Ovary (tissue), 9 donors: Measurements from ENCODE around the gene ZMYND19. TPM values are rescaled to one million over a fixed set of nuclear protein-coding genes. Genes with fewer than 3 reads are reported as not detected.
"Not testable (repeated sequence)": the region's sequence is repeated elsewhere in the genome, so short reads cannot be mapped to it uniquely, and the experiment has no call there.

ENCODE experiments used
- DNase-seq, 5 donors: peaks; one replicate each; pipeline ENCODE4 v3.0.0-alpha.2; 2019 to 2020
- H3K27ac ChIP-seq, 2 donors: fragments of 200-600 bp; one replicate each; pipeline versions ENCODE4 v1.5.1 to v1.8.0; 2019 to 2022
- H3K27me3 ChIP-seq: fragments of 200-600 bp; one replicate; pipeline ENCODE4 v1.8.0; 2022
- H3K36me3 ChIP-seq: fragments of 200-600 bp; sonication (generic); one replicate; pipeline ENCODE4 v1.5.1; 2019
- H3K4me1 ChIP-seq: one replicate; pipeline ENCODE4 v1.8.1; 2013; ENCODE audit warnings: mild to moderate bottlenecking, moderate library complexity; ENCODE audit not compliant: insufficient read depth
- H3K4me3 ChIP-seq: fragments of 200-600 bp; sonication (generic); one replicate; pipeline ENCODE4 v1.5.1; 2017
- H3K9me3 ChIP-seq, 2 donors: fragments of 200-600 bp in 1 of 2; sonication (generic) in 1 of 2; one replicate each; pipeline versions ENCODE4 v1.5.1 to v1.8.1; 2013 to 2019; ENCODE audit warnings: mild to moderate bottlenecking in 1 of 2, moderate library complexity in 1 of 2
- EP300 ChIP-seq: sonication (generic); formaldehyde crosslinking; IDR thresholded peaks from one replicate; pipeline ENCODE4 v1.6.1; 2017; ENCODE audit warnings: antibody characterized with exemption
- POLR2A ChIP-seq: fragments of 450-650 bp; IDR thresholded peaks from one replicate; pipeline ENCODE4 v1.6.1; 2017; ENCODE audit warnings: antibody characterized with exemption, mild to moderate bottlenecking, moderate library complexity
- WGBS, 3 donors: extraction: QIAGEN DNeasy Blood & Tissue Kit in 1 of 3; methylation state at CpG; one replicate each; pipeline versions ENCODE4 v1.1.5 to v1.1.7; 2013 to 2017; 5-methylcytosine and 5-hydroxymethylcytosine counted together
- intact Hi-C, 4 donors: fragments of 100-400 bp; cut with DNase I; formaldehyde crosslinking; loops; one replicate each; pipeline versions ENCODE4 v1.11.0 to v1.15.1; 2022 to 2023
- polyA plus RNA-seq, 2 donors: library from polyadenylated mRNA; stranded (reverse); fragments of 200-250 nt in 1 of 2; fragments of 350-450 nt in 1 of 2; fragmentation: Illumina TruSeq in 1 of 2; extraction: RNeasy Lipid Tissue Mini Kit (QIAGEN cat#74804) in 1 of 2; gene quantifications; one replicate each; pipeline ENCODE4 v1.2.3, GENCODE V29; 2013 to 2014
- total RNA-seq, 7 donors: library from RNA; depleted of rRNA in 2 of 7; stranded (reverse); fragments of >200 nt in 2 of 7; fragmentation: NEBNext Ultra II Directional in 3 of 7; extraction: Animal tissue kit (Norgen Biotek cat#: 25700) in 3 of 7; gene quantifications; one replicate each; pipeline versions ENCODE4 v1.1.0 to v1.2.4, GENCODE V29; 2016 to 2023
- TF ChIP-seq, protein P1 (sequence below), 3 donors: fragments of 450-650 bp in 2 of 3; fragments of 200-600 bp in 1 of 3; IDR thresholded peaks; one replicate each; pipeline versions ENCODE4 v1.5.1 to v1.8.0; 2016 to 2022; ENCODE audit warnings: antibody characterized with exemption in 3 of 3, mild to moderate bottlenecking in 1 of 3
- donor health status: DM: no; HTN: no; CAD: no; lungs with moderate emphysema.
- donor health status: DM: no; HTN: no; CAD: no.
- donor health status: Bipolar disorder and iron deficiency.
- donor health status: DM: yes; HTN: yes; CAD: no.
- donor health status: DM: no; HTN: no; CAD: no.
- donor health status: DM: yes; HTN: yes; CAD: no.

ZMYND19 gene
- total and polyA plus RNA-seq, 9 donors, result 5.1 to 22.9 (median 14.7) TPM

DNA sequence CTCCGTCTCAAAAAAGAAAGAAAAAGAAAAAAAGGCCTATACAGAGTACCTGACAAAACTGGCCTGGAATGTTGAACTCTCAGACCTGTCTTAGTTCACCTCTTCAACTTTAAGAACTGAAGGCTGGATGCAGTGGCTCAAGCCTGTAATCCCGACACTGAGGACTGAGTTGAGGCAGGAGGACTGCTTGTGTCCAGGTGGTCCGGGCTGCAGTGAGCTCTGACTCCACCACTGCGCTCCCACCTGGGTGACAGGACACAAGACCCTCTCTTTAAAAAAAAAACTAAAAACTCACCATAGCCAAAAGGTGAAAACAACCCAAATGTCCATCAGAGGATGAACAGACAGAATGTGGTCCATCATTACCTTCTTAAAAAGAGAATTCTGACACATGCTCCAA lies 32.2 kb downstream of the ZMYND19 start:
- Histone ChIP-seq H3K27me3 (no peaks in the 10 kb centered on the region), H3K9me3 (no peaks in the 10 kb centered on the region), H3K4me3 (no peak overlapping the region), H3K27ac (no peak overlapping the region), H3K4me1 (no peaks in the 10 kb centered on the region), H3K36me3 (no peaks in the 10 kb centered on the region)
- TF ChIP-seq, protein P1, sequence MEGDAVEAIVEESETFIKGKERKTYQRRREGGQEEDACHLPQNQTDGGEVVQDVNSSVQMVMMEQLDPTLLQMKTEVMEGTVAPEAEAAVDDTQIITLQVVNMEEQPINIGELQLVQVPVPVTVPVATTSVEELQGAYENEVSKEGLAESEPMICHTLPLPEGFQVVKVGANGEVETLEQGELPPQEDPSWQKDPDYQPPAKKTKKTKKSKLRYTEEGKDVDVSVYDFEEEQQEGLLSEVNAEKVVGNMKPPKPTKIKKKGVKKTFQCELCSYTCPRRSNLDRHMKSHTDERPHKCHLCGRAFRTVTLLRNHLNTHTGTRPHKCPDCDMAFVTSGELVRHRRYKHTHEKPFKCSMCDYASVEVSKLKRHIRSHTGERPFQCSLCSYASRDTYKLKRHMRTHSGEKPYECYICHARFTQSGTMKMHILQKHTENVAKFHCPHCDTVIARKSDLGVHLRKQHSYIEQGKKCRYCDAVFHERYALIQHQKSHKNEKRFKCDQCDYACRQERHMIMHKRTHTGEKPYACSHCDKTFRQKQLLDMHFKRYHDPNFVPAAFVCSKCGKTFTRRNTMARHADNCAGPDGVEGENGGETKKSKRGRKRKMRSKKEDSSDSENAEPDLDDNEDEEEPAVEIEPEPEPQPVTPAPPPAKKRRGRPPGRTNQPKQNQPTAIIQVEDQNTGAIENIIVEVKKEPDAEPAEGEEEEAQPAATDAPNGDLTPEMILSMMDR (IDR thresholded peaks at IDR 0.05), result no peak
- TF ChIP-seq POLR2A (no peak), EP300 (no peak)
- intact Hi-C loops, result no loop called here
- WGBS, 3 donors, result 96 to 98% (median 97%) methylated on average over 4 of the region's 4 CpGs
- no peak for DNase-seq

DNA sequence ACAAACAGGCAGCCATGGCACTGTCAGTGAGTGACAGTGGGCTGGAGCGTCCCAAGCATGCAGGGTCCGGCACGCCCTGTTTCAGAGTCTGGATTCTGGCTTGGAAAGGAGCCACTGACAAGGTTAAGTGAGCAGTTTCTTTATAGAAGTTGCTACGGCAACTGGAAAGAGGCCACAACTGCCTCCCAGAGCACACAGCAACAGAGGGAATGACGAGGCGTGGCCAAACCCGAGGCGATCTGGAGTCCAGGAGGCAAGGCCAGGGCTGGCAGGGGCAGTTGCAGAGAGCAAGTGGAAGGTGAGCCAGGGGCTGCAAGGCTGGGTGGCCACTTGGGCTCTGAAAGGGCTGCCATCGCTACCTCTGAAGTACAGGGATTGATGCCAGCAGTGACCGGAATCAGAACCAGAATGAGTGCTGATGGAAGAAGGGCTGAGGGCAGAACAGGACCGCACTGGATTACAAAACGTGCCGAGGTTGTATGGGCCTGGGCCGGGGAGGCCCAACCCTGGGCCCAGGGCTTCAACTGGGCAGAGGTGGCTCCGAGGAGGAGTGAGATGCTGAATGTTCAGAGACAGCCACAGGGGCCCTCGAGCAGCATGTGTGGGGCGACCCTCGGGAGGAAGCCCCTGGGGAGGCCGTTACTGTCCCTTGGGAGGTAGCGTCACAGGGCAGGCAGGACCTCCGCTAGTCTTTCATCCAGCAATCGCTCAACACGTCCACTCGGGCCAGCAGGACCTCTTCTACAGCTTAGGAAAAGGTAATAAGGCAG lies 34.1 kb downstream of the ZMYND19 start:
- 72 to 78% (median 75%) methylated on average over 24 of the region's 24 CpGs for WGBS, 3 donors
- TF ChIP-seq, protein P1 (IDR thresholded peaks at IDR 0.05), result no peak
- TF ChIP-seq EP300, result no peak
- no peak for TF ChIP-seq POLR2A
- DNase-seq, result no peak
- Histone ChIP-seq H3K36me3 (no peaks in the 10 kb centered on the region), H3K27ac (no peak overlapping the region), H3K27me3 (no peaks in the 10 kb centered on the region), H3K9me3 (no peaks in the 10 kb centered on the region), H3K4me3 (no peak overlapping the region), H3K4me1 (peaks cover 2% of the 10 kb centered on the region)
- intact Hi-C loops, result no loop called here

DNA sequence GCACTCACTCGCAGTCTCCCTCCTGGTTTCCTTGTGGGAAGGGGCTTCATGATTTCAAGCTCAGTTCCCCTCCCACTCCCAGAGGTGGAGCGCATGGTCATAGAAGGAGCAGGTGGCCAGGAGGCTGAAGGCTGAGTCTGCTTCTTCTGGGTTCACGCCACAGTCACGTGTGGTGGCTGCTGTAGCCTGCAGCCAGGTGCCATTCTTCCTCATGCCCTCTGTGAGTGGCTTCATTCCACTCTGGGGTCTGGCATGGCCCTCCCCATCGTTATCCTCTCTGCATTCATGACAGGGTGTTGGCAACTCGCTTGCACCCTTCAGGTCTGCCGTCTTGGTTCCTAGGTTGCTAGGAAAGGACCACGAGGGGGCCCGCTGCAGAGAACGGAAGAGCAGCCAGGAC lies 35.1 kb downstream of the ZMYND19 start:
- TF ChIP-seq POLR2A, result no peak
- TF ChIP-seq EP300, result no peak
- TF ChIP-seq, protein P1 (IDR thresholded peaks at IDR 0.05), result no peak
- H3K4me1 ChIP-seq, result peaks cover 2% of the 10 kb centered on the region
- intact Hi-C loops, result no loop called here
- no peaks in the 10 kb centered on the region for H3K9me3 ChIP-seq
- WGBS, 3 donors, result 84 to 91% (median 90%) methylated on average over 10 of the region's 10 CpGs
- no peaks in the 10 kb centered on the region for H3K36me3 ChIP-seq
- no peak overlapping the region for H3K4me3 ChIP-seq
- H3K27me3 ChIP-seq, result no peaks in the 10 kb centered on the region
- H3K27ac ChIP-seq, result no peak overlapping the region
- no peak for DNase-seq

DNA sequence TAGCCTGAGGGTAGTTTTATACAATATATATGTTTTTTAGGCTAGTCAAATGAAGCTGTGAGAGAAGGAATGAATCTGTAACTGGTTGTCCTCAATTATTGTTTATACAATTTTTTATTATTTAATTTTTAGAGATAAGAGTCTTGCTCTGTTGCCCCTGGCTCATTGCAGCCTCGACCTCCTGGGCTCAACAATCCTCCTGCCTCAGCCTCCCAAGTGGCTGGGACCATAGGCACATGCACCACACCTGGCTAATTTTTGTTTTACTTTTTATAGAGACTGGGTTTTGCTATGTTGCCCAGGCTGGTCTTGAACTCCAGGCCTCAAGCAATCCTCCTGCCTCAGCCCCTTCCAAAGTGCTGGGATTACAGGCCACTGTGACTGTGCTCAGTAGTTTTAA lies 36.0 kb downstream of the ZMYND19 start:
- H3K27me3 ChIP-seq, result no peaks in the 10 kb centered on the region
- intact Hi-C loops, result no loop called here
- TF ChIP-seq EP300 (no peak), POLR2A (no peak)
- TF ChIP-seq, protein P1 (IDR thresholded peaks at IDR 0.05), result no peak

DNA sequence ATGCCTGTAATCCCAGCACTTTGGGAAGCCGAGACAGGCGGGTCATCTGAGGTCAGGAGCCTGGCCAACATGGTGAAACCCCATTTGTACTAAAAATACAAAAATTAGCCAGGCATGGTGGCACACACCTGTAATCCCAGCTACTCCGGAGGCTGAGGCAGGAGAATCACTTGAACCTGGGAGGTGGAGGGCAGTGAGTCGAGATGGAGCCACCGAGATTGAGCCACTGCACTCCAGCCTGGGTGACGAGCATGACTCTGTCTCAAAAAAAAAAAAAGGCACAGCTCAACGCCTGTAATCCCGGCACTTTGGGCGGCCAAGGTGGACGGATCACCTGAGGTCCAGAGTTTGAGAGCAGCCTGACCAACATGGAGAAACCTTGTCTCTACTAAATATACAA lies 36.7 kb downstream of the ZMYND19 start:
- H3K9me3 ChIP-seq, intact Hi-C loops, H3K27me3 ChIP-seq, H3K4me1 ChIP-seq, H3K36me3 ChIP-seq, H3K4me3 ChIP-seq, DNase-seq, H3K27ac ChIP-seq: not testable (repeated sequence)
- 81 to 91% (median 82%) methylated on average over 10 of the region's 10 CpGs for WGBS, 3 donors

More for the DNA sequence above, 36.0 kb downstream of the ZMYND19 start:
- H3K27ac ChIP-seq, result no peak overlapping the region
- no peaks in the 10 kb centered on the region for H3K36me3 ChIP-seq
- no peaks in the 10 kb centered on the region for H3K9me3 ChIP-seq
- no peak for DNase-seq
- peaks cover 8% of the 10 kb centered on the region for H3K4me1 ChIP-seq
- no peak overlapping the region for H3K4me3 ChIP-seq
- 51 to 89% (median 68%) methylated on average over 1 of the region's 1 CpG for WGBS, 3 donors
